Measurements from ENCODE around the gene NTN3. TPM values are rescaled to one million over a fixed set of nuclear protein-coding genes. Genes with fewer than 3 reads are reported as not detected.

Gene NTN3
- total and polyA plus RNA-seq, 2 of the 4 experiments (the other 2 are of a cell fraction), result 0.18 to 0.38 TPM

- Histone ChIP-seq H3K9me3 (ENCODE audit: control insufficient read depth, insufficient read depth, low read length) (no peaks in the 10 kb centered on the region), H3K4me1 (ENCODE audit: control insufficient read depth, insufficient read depth, low read length) (peaks cover 8% of the 10 kb centered on the region), H3K4ac (ENCODE audit: low read depth, low read length) (no peak overlapping the region), H3K36me3 (ENCODE audit: control insufficient read depth, insufficient read depth, low read length) (no peaks in the 10 kb centered on the region), H2AFZ (replicated peaks; ENCODE audit: low read length, poor library complexity) (no peak overlapping the region), H4K5ac (ENCODE audit: low read depth, low read length) (no peak overlapping the region), H4K8ac (ENCODE audit: low read depth in 2 of 2, low read length in 2 of 2) (no peak overlapping the region), H2AK9ac (replicated peaks; ENCODE audit: low read depth, low read length, poor library complexity) (no peak overlapping the region), H4K20me1 (ENCODE audit: insufficient read depth, low read length) (0 out of 2 replicates have a peak, but pooled peaks cover 1% of the 10 kb centered on the region), H2BK120ac (ENCODE audit: low read depth, low read length) (no peak overlapping the region), H3K23ac (ENCODE audit: low read depth, low read length) (no peak overlapping the region), H3K79me1 (ENCODE audit: low read depth in 1 of 2, low read length in 2 of 2) (peaks cover 0 to 6% of the 10 kb centered on the region in 2 experiments; a peak in 1 of 4 replicates), H4K91ac (ENCODE audit: insufficient read depth, low read depth, low read length) (no peak overlapping the region), H3K27me3 (ENCODE audit: control insufficient read depth, insufficient read depth, low read length) (no peaks in the 10 kb centered on the region), H3K9me1 (ENCODE audit: insufficient read depth, low read length) (peaks cover 3% of the 10 kb centered on the region; the same call in 1 of the 2 replicates), H2BK5ac (ENCODE audit: low read depth, low read length, poor library complexity, severe bottlenecking) (no peak overlapping the region), H2BK20ac (ENCODE audit: low read depth, low read length) (no peak overlapping the region), H3K27ac (ENCODE audit: insufficient read depth, low read length) (no peak overlapping the region), H3K9ac (ENCODE audit: low read depth, low read length) (no peak overlapping the region), H3K4me3 (ENCODE audit: insufficient read depth, low read depth, low read length) (no peak overlapping the region), H3K56ac (ENCODE audit: extremely low read depth, insufficient read depth, low read length) (no peak overlapping the region), H3K4me2 (ENCODE audit: low read depth, low read length) (no peak overlapping the region), H2AK5ac (ENCODE audit: low read depth, low read length) (no peak overlapping the region), H2BK15ac (ENCODE audit: low read depth, low read length) (no peak overlapping the region), H3K14ac (replicated peaks; ENCODE audit: low read depth, low read length) (no peak overlapping the region), H3K18ac (ENCODE audit: low read depth, low read length) (no peak overlapping the region)
- DNase-seq, result no peak
- ChIA-PET CTCF (no interaction called here), POLR2A (ENCODE audit: unreplicated experiment) (no interaction called here)
- no peak for ATAC-seq (ENCODE audit: low read depth)
- dilution Hi-C loops (cut with HindIII; ENCODE audit: low sequenced_read_pairs, unreplicated experiment) (no loop called here), intact Hi-C loops (cut with micrococcal nuclease) (no loop called here), in situ Hi-C loops (cut with MboI; ENCODE audit: low sequenced_read_pairs) (loop anchor here (10.0 kb wide), 1 partner anchor 253 kb away; the partner anchor contains the start of gene ECI1)
- BruUV-seq (replicated peaks), result no TSS peak
- TF ChIP-seq CTCF (conservative IDR thresholded peaks at IDR 0.05; ENCODE audit: low read depth, low read length), result no peak
- 89% methylated on average over 11 of the region's 11 CpGs; no CpG with 5 or more reads in 1 of the 2 experiments for WGBS, 2 experiments (ENCODE audit: extremely low coverage in 2 of 2, insufficient read length in 1 of 2)
These were observed 36.6 kb downstream of the NTN3 start for GRCh38 chr16:2507665-2508064.

Data from IMR-90 (cell line).